Urinary bladder (tissue), 4 donors: ENCODE data around the gene DOK7. TPM values are rescaled to one million over a fixed set of nuclear protein-coding genes. Genes with fewer than 3 reads are reported as not detected.

ENCODE experiments used
- DNase-seq: peaks from one replicate; pipeline ENCODE4 v3.0.0-alpha.2; 2015; ENCODE audit errors: extremely low spot score
- H3K27ac ChIP-seq: one replicate; pipeline ENCODE4 v1.5.1; 2013; ENCODE audit warnings: low read depth, mild to moderate bottlenecking, moderate library complexity
- H3K36me3 ChIP-seq: one replicate; pipeline ENCODE4 v1.6.1; 2013; ENCODE audit warnings: mild to moderate bottlenecking, moderate library complexity; ENCODE audit not compliant: insufficient read depth
- H3K4me1 ChIP-seq: one replicate; pipeline ENCODE4 v1.6.1; 2013; ENCODE audit warnings: mild to moderate bottlenecking, moderate library complexity; ENCODE audit not compliant: insufficient read depth
- H3K4me3 ChIP-seq: one replicate; pipeline ENCODE4 v1.5.1; 2013; ENCODE audit warnings: low read depth, low read length
- WGBS: extraction: QIAGEN DNeasy Blood & Tissue Kit; methylation state at CpG from one replicate; pipeline ENCODE4 v1.1.7; 2013; 5-methylcytosine and 5-hydroxymethylcytosine counted together
- polyA plus RNA-seq: library from polyadenylated mRNA; stranded (reverse); fragments of 200-250 nt; gene quantifications from one replicate; pipeline ENCODE4 v1.2.3, GENCODE V29; 2013
- total RNA-seq: library from RNA; depleted of rRNA; stranded (reverse); fragments of >200 nt; gene quantifications from one replicate; pipeline ENCODE4 v1.2.3, GENCODE V29; 2014
- donor health status: healthy with polysubstance abuse.
- donor health status: healthy.

Gene DOK7
- total and polyA plus RNA-seq, 2 donors: 0.96 to 2.2 TPM

DNA sequence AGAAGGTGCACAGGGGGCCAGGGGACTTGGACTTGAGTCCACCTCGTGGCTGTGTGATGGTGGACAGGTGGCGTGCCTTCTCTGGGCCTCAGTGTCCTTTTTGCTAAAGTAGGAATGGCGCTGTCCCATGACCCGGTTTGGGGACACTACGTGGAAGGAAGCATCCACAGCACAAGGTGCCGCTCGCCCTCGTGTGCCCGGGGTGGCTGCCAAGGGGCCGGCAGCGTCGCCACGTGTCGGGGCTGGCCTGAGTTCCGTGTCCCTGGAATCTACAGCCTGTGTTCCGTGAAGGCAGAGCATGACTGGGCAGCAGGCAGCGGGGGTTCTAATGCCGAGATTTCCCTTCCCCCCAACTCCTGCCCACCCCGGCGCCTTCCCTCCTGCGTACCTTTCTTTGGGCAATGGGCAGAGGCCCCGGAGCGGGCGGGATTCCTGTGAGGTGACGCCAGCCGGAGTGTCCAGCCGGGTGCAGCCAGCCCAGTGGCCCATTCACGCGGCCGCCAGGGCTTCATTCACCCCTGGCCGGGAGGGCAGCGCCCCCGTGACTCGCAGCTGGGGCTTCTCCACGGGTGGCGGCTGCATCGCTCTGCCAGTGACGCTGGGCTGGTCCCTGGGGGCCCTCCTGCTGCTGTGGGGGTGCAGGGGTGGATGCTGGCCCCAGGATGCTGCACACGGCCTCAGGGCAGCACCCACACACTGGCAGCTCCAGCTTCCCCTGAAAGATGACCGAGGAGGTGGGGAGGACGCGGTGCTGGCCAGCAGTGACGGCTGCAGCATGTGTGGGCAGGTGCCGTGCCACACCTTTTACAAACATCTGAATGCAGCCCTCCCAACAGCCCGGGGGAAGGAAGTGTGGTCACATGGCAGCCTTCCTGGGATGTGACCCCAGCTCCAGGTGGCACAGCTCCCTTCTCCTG, 21.2 kb downstream of the DOK7 start:
- H3K27ac ChIP-seq: peak overlapping the region; percentile 84
- H3K4me1 ChIP-seq: no peaks in the 10 kb centered on the region
- WGBS: 71% methylated on average over 45 of the region's 45 CpGs
- H3K36me3 ChIP-seq: no peaks in the 10 kb centered on the region
- H3K4me3 ChIP-seq: no peak overlapping the region
- DNase-seq: peak; percentile 51

DNA sequence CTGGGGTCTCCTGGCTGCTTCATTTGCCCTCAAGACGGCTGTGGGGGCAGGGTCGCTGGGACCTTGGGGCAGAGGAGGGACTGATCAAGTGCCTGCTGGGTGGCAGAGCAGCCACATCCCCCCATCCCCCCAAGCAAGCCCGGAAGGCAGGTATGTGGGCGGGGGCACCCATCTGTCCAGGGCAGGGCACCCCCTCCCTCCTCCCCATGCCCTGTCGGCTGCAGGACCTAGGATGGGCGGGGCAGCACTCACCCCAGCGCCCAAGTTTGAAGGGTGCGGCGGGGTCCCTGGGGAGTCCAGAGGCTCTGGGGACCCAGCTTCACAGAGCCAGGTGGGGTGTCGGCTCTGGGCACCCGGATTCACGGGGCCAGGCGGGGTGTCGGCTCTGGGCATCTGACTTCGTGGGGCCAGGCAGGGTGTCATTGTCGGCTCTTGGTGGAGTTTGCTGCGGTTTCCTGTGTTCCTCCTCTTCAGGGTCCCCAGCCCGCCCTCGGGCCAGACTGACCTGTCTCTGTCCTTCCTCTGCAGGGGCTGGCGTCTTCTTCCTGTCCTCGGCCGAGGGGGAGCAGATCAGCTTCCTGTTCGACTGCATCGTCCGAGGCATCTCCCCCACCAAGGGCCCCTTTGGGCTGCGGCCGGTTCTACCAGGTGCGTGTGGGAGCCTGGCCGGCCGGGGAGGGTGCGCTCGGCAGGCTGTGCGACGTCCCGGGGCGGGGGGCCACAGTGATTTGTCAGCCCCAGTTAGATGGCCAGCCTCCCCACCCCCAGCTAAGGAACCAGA, 22.1 kb downstream of the DOK7 start:
- no peak for DNase-seq
- no peaks in the 10 kb centered on the region for H3K36me3 ChIP-seq
- H3K4me1 ChIP-seq: no peaks in the 10 kb centered on the region
- no peak overlapping the region for H3K4me3 ChIP-seq
- 38% methylated on average over 36 of the region's 36 CpGs for WGBS
- peak overlapping the region; percentile 84 for H3K27ac ChIP-seq

DNA sequence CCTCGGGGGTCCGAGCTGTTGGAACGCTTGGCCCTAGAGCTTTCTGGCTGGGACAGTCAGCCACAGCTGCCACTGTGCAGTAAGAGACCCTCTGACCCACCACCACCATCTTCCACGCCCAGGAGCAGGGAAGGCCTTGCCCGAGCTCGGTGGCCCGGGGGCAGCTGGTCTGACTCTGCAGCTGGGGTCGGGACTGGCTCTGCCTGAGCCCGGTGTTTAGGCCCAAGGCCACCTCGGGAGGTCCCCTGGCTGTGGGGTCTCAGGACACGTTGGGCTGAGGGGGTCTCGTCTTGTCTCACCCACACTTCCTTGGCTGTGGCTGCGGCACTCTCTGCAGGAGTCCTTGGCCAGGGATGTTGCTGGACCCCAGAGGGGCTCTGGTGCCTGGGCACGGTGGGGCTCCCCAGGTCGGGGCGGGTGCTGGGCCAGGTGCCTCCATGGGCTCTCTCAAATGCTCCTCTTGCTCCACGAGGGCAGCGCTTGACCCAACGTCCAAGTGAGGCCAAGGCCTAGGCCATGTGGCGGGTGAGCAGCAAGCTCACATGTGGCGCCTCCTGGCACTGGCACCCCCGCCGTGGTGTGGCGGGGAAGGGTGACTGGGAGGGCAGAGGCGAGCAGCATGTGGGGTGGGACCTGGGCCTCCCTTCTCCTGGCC, 22.9 kb downstream of the DOK7 start:
- H3K4me1 ChIP-seq: no peaks in the 10 kb centered on the region
- no peak overlapping the region for H3K27ac ChIP-seq
- no peaks in the 10 kb centered on the region for H3K36me3 ChIP-seq
- no peak overlapping the region for H3K4me3 ChIP-seq
- WGBS: 88% methylated on average over 25 of the region's 25 CpGs
- no peak for DNase-seq

DNA sequence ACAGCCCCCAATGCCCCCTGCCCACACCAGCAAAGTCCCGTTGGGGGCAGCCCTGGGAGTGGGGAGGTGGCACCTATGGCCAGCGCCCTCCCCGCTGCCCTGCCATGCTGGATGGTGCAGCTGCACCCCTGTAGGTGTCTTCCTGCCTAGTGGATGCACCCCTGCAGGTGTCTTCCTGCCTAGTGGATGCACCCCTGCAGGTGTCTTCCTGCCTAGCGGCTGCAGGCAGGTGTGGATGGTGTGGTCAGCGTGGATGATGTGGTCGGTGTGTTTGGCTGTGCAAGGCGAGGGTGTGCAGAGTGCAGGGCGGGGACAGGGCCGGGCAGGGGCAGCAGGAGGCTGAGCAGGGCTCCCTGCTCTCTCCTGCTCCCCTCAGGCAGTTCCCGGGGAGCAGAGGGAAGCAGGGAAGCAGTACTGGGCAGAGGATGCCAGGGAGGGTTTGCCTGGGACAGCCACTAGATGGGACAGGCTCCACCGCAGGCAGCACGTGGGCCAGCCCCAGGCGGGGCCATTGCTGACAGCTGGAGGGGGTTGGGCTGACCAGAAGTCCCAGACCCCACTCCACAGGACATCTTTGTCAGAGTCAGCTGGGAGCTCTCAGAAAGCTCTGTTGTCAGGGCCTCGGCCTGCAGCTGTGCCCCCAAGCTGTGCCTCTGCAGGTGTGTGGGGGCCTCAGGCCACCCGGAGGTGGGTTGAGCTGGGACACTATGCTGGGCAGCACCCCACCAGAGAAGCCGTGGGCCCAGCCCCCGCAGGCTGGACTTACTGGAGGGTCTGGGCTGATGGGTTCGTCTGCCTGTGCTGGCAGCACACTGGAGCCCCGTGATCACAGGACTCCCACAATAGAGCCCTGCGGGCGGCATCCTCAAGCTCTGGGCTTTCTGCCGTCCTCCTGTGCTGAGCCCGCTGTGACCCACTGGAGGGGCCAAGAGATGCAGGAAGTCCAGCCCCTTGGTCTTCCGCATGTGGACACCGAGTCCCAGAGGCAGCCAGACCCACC, 23.7 kb downstream of the DOK7 start:
- H3K4me1 ChIP-seq: no peaks in the 10 kb centered on the region
- H3K27ac ChIP-seq: no peak overlapping the region
- no peak for DNase-seq
- H3K4me3 ChIP-seq: no peak overlapping the region
- 72% methylated on average over 25 of the region's 25 CpGs for WGBS
- no peaks in the 10 kb centered on the region for H3K36me3 ChIP-seq

DNA sequence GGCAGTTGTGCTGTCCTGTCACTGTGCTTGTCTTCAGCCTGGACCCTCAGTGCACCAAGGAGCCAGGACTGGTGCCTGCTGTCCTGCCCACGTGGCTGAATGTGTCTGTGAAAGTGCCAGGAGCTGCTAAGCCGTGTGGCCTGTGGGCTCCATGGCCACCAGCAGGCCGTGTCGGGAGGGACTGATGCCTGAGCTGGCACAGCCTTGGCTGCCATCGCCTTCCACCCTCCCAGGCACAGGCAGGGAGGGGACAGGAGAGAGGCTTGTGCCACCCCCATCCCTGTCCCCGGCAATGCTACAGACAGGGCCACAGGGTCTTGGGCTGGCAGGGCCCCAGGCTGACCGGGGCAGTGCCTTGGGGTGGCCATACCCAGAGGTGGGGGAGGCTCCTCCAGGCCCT, 24.8 kb downstream of the DOK7 start:
- Histone ChIP-seq H3K27ac (no peak overlapping the region), H3K36me3 (no peaks in the 10 kb centered on the region), H3K4me1 (no peaks in the 10 kb centered on the region), H3K4me3 (no peak overlapping the region)
- DNase-seq: no peak
- 85% methylated on average over 7 of the region's 7 CpGs for WGBS

DNA sequence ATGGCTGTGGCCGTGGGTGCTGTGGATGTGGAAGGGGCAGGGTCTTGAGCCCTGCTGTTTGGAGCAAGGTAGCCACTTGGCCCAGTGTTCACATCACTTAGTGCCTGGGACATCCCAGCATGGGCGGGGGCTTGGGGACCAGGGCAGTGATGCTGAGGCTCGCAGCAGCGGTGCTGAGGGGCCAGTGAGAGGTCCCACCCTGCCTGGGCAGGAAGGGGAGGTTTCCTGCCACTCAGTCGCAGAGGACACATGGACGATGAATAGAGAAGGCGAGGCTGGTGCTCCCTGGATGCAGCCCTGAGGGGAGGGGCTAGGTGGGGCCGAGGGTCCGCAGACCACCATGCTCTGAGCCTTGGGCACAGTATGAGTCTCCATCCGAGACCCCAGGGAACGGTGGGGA, 25.7 kb downstream of the DOK7 start:
- WGBS: 59% methylated on average over 11 of the region's 11 CpGs
- H3K27ac ChIP-seq: no peak overlapping the region

DNA sequence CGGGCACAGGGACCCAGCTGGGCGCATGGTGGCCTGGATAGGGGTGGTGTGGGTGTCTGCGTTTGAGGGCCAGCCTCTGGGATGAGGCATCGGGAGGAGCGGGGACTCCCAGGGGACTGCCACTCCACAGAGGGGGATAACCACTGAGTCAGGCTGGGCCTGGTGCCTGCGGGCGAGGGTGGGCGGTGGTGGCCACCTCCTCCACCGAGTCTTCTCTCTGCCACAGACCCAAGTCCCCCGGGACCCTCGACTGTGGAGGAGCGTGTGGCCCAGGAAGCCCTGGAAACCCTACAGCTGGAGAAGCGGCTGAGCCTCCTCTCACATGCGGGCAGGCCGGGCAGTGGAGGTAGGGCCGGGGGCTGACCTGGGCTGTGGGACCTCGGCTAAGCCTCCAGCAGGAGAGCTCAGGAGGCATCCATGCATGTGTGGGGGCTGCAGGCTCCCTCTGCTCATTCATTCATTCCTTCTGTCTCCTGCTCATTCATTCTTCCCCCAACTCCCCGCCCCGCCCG, 26.4 kb downstream of the DOK7 start:
- Histone ChIP-seq H3K4me1 (no peaks in the 10 kb centered on the region), H3K4me3 (no peak overlapping the region), H3K36me3 (no peaks in the 10 kb centered on the region), H3K27ac (no peak overlapping the region)
- DNase-seq: no peak
- 56% methylated on average over 20 of the region's 20 CpGs for WGBS

More for the DNA sequence above, 25.7 kb downstream of the DOK7 start:
- Histone ChIP-seq H3K4me1 (no peaks in the 10 kb centered on the region), H3K4me3 (no peak overlapping the region), H3K36me3 (no peaks in the 10 kb centered on the region)
- no peak for DNase-seq

DNA sequence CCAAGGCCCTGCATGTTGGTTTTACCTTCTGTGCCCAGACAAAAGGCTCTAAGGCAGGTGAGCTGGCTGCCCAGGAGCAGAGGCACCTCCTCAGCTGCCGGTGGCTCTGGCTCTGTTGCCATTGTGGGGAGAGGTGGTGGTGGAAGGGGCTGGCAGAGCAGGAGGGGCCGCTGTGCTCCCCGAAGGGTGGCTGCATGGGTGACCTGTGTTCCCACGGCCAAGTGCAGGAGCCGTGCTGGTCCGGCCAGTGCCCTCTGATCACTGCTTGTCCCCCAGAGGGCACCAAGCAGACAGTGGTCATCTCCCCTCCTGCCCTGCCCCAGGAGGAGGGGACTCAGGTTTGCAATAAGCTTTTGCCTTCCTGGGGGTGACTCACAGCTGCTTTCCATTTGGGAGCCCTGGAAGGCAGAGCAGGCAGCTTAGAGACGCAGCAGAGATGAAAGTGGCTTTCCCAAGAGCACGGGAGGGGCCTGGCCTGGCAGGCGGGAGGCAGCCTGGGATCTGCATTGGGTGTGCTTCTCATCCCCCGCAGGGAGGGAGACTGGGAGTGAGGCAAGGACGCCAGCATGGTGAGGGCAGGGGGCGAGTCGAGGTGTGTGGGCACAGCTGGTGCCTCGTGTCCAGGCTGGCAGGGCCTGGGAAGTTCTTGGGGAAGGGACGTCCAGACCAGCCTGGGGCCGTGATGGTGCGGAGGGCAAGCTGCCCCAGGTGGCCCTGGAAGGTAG, 28.7 kb downstream of the DOK7 start:
- H3K36me3 ChIP-seq: no peaks in the 10 kb centered on the region
- H3K27ac ChIP-seq: no peak overlapping the region
- WGBS: 59% methylated on average over 17 of the region's 17 CpGs
- H3K4me3 ChIP-seq: no peak overlapping the region
- H3K4me1 ChIP-seq: no peaks in the 10 kb centered on the region
- DNase-seq: no peak

DNA sequence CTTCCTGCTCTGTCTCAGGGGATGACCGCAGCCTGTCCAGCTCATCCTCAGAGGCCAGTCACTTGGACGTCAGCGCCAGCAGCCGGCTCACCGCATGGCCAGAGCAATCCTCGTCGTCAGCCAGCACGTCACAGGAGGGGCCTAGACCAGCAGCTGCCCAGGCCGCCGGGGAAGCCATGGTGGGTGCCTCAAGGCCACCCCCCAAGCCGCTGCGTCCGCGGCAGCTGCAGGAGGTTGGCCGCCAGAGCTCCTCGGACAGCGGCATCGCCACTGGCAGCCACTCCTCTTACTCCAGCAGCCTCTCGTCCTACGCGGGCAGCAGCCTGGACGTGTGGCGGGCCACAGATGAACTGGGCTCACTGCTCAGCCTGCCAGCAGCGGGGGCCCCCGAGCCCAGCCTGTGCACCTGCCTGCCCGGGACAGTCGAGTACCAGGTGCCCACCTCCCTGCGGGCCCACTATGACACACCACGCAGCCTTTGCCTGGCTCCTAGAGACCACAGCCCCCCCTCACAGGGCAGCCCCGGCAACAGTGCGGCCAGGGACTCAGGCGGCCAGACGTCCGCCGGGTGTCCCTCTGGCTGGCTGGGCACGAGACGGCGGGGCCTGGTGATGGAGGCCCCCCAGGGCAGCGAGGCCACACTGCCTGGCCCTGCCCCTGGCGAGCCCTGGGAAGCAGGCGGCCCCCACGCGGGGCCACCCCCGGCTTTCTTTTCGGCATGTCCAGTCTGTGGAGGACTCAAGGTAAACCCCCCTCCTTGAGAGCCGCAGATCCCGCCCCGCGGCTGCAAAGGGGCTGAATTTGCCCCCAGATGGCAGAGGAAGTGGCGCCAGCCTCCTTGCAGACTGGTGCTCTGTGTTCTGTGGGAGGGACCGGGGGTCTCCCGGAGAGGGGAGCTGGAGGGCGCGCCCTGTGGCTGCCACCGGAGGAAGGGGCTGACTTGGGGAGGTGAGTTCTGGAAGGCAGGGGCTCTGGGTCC, 29.9 kb downstream of the DOK7 start:
- WGBS: 80% methylated on average over 55 of the region's 55 CpGs
- Histone ChIP-seq H3K4me1 (no peaks in the 10 kb centered on the region), H3K4me3 (no peak overlapping the region), H3K36me3 (no peaks in the 10 kb centered on the region), H3K27ac (no peak overlapping the region)
- DNase-seq: no peak

DNA sequence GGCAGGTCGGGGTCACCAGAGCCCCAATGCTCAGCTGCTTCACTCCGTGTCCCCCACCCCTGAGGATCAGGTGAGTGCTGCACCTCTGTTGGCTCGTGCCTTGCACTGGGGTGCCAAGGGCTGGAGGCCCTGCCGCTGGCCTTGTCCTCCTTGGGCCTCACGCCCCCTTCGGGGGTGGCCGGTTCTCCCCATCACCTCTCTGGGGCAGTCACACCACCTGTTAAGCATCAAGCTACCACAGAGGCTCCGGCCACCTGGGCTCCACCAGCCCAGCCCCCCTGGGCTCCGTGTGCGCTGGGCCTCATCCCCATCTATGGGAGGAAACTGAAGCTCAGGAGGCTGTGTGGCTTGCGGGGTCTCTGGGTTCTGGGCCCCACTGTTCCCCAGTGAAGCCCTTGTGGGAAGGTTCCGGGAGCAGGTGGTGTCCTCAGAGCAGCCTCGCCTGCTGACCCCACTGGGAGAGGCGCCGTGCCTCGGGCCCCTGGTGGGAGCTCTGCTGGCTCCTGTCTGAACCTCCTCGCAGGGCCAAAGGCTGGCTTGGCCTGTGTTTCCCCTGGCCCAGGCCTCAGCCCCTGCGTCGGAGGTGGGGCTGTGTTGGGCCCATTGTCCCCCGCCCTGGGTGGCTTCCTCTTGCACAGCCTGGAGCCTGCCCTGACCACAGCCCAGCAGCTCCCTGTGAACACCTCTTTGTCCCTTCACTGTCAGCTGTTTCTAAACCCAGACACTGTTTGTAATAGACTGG, 30.8 kb downstream of the DOK7 start:
- no peaks in the 10 kb centered on the region for H3K36me3 ChIP-seq
- no peak for DNase-seq
- 63% methylated on average over 20 of the region's 20 CpGs for WGBS
- no peaks in the 10 kb centered on the region for H3K4me1 ChIP-seq
- H3K4me3 ChIP-seq: no peak overlapping the region
- H3K27ac ChIP-seq: no peak overlapping the region

DNA sequence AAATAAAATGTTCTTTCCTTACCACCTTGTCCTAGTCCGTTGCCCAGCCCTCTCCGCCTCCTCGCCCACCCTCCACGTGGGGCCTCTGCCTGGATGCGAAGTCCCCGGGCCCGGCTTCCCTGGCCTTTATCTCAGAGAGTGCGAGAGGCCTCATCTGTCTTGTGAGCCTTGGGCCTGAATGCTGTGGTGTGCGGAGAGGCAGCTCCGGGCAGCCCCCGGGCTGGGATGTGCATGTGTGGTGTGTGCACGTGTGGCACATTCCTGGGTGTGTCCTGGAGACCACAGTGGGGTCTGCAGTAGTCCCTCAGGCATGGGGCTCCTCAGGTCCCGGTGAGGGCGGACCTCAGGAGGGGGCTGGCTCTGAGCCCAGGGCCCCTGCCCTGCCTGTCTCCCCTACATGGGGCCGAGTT, 31.4 kb downstream of the DOK7 start:
- Histone ChIP-seq H3K27ac (no peak overlapping the region), H3K4me1 (no peaks in the 10 kb centered on the region), H3K4me3 (no peak overlapping the region), H3K36me3 (no peaks in the 10 kb centered on the region)
- 28% methylated on average over 15 of the region's 15 CpGs for WGBS
- DNase-seq: no peak
